Fibroblast of lung (primary cell): ENCODE data around the gene RIPOR3.

Source experiments
- EZH2 ChIP-seq: IDR thresholded peaks from 2 replicates; pipeline ENCODE4 v1.5.1; 2012; ENCODE audit warnings: low read length, control low read depth, mild to moderate bottlenecking; ENCODE audit errors: missing control alignments
- TF ChIP-seq, protein P1 (sequence below), 2 donors: IDR thresholded peaks in 1 of 2; conservative IDR thresholded peaks in 1 of 2; 1 replicate in 1 of 2; 2 replicates in 1 of 2; pipeline ENCODE4 v1.5.1; 2011 to 2012; ENCODE audit warnings: low read length in 2 of 2, control low read depth in 1 of 2, inconsistent platforms in 1 of 2, low read depth in 1 of 2, mild to moderate bottlenecking in 1 of 2

DNA sequence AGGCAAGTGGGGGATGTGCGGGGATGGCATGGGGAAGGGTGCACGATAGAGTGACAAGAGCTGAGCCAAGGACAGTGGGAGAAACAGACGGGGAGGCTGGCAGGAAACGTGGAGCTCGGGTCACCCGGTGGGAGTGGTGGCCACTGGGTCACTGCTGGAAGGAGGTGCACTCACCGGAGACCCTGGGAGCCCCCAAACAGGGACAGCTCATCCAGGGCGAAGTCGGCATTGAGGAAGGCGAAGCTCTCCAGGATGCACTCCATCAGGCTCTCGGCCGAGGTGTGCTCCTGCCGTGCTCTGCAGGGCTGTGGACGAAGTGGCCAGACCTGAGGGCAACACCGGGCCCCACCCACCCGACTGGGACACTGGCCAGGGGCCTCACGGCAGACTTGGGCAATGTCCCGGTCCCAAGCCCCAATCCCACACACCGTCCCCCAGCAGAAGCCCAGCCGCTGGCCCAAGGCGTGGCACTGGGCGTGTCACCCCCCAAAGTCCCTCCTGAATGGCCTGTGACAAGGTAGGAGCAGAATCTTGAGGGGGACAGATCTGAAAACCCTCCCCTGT lies 93.9 kb downstream of the RIPOR3 start:
- TF ChIP-seq, protein P1, sequence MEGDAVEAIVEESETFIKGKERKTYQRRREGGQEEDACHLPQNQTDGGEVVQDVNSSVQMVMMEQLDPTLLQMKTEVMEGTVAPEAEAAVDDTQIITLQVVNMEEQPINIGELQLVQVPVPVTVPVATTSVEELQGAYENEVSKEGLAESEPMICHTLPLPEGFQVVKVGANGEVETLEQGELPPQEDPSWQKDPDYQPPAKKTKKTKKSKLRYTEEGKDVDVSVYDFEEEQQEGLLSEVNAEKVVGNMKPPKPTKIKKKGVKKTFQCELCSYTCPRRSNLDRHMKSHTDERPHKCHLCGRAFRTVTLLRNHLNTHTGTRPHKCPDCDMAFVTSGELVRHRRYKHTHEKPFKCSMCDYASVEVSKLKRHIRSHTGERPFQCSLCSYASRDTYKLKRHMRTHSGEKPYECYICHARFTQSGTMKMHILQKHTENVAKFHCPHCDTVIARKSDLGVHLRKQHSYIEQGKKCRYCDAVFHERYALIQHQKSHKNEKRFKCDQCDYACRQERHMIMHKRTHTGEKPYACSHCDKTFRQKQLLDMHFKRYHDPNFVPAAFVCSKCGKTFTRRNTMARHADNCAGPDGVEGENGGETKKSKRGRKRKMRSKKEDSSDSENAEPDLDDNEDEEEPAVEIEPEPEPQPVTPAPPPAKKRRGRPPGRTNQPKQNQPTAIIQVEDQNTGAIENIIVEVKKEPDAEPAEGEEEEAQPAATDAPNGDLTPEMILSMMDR (conservative IDR thresholded peaks at IDR 0.05 in 1 of 2, IDR thresholded peaks at IDR 0.05 in 1 of 2; ENCODE audit: low read depth in 1 of 2, low read length in 2 of 2), result no peak
- TF ChIP-seq EZH2, result no peak
